ENCODE results near the gene S100A10.

Gene S100A10

DNA sequence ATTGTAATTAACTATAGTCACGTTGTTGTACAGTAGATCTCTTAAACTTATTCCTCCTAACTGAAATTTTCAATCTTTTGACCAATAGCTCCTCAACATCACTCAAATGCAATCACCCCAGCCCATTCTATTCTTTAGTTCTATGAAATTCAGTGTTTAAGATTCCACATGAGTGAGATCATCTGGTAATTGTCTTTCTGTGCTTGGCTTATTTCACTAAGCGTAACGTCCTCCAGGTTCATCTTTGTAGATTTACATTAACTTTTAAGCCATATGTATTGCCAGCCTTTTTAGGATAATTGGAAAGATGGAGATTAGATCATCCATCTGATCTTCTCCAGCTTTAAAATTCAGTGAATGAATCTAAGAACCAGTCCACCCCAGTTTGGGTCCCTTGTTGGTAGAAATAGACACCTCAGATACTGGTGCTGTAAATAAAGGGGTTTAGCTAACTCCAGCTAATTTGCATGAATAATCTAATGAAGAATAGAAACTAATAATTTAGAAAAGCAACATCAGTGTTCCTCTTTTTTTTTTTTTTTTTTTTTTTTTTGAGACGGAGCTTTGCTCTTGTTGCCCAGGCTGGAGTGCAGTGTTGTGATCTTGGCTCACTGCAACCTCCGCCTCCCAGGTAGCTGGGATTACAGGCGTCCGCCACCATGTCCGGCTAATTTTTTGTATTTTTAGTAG is 7.0 kb downstream of the S100A10 start:
- no peak for DNase-seq (ENCODE audit: low read depth)

- no peak for DNase-seq (ENCODE audit: low read depth)
These were observed 7.9 kb downstream of the S100A10 start for GRCh38 chr1:151985768-151986167.

DNA sequence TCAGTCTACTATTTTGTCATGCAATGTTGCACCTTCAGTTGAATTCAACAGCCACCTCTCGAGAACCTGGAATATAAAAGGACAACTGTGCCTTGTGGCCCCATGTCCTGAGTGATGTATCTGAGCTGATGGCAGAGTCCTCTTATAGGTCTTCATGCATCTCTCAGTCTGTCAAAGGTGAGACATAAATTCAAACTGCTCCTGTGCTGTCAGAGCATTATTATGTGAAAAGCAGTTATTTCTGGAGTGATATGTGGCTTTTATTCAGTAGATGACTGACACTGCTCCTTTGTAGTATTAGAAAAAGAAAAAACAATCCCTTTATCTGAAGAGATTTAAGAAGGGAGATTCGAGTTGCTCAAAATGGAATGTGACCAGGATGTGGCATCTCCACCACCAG is 8.4 kb downstream of the S100A10 start:
- DNase-seq (ENCODE audit: low read depth): no peak

GRCh38 chr1:151984313-151984956 is 9.2 kb downstream of the S100A10 start:
- DNase-seq (ENCODE audit: low read depth): no peak

DNA sequence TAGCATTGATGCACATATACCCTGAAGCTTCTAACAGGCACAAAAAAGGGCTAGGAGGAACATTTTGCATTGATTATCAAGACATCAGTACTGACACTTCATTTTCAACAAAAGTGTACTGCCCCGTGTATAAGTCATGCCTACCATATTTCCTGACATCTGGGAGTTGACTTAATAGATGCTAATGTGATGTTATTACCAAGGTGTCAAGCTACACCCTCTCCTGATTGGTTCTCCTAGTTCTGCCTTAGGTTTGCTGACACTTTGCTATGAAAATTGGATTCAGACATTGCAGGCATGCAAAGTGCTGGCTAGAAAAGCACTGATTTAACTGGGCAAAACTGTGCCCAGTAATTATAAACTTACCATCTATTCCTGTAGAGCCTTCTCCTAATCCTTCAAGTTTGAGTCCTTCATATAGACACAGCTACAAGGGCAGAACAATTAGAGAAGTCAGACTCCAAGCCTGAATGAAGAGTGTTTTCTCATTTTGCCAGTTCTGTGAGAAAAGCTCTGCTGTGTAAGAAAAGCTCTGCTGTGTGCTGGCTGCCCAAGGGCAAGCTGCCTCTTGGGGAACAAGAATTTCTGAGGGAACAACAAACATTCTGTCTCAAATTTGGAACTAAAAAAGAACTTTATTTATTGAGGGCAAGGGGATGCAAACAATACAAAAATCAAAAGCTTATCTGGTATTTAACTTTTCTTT is 11.2 kb downstream of the S100A10 start:
- no peak for DNase-seq (ENCODE audit: low read depth)

DNA sequence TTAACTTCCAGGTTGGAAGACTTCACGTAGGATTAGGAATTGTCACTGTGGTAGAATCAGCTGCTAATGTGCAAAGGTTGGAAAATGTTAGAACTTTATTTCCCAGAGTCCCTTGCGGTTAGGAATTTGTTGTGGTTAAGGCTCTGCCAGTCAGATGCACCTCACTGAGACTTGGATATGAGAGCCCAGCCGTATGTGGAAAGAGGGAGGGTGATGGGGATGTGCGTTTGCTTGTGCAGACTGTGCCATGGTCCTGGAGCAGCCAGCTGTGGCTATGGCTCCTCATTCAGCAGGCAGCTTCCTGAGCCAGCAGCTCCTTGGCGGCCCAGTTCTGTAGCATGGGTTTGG is 12.5 kb downstream of the S100A10 start:
- no peak for DNase-seq (ENCODE audit: low read depth)

DNA sequence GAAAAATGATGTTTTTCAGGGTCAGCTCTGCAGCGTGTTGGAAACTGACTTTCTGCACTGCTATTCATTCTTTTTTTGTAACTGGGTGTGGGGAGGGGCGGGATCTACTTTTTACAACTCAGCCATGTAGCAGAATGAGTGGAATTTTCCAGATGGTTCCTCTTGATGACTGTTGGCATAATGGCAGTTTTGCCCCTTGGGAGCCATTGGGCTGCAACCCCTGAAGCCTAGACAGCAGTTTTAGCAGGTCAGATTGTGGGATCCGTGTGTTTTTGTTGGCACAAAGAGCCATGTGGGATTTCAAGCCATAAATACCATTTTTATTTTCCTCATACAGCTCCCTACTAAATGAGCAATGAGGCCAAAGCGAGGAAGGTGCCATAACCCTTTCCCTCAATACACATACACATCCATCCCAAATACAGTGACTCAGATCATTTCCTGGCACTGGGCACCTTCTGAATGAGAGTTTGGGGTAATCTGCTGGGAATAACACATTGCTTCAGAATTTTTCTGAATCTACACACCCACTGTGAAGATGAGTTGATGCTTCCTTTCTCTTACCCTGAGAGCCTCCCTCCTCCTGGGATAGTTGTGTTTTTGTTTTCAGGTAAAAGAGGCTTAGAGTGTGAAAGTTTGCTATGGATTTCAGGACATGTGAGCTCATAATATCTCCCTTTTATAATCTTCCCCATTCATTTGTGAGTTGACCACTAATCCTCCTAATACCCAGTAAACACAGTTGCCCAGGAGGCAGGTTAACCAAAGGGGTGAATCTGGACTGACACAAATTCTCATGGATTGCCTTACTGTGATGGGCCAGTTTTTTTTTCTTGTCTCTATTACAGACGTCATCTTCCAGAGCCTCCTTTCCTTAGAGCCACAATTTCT is 13.1 kb downstream of the S100A10 start:
- peak; percentile 99 for DNase-seq (ENCODE audit: low read depth)

DNA sequence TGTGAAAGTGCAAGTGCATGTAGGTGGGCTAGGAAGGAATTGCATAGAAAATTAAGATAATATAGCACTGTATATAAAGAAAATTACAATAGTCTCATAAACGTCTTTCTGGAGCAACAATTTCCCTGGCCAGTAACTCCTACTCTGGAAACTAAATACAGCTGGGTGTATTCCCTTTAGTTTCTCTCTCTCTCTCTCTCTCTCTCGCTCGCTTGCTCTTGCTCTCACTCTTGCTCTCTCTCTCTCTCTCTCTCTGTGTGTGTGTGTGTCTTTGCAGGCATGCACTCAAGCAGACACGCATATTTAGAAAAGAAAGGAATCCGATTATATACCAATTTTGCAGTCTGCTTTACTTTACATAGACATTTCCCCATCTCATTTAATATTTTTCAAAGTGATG is 14.7 kb downstream of the S100A10 start:
- no peak for DNase-seq (ENCODE audit: low read depth)

- no peak for DNase-seq (ENCODE audit: low read depth)
These were observed 15.9 kb downstream of the S100A10 start for GRCh38 chr1:151977662-151978230.

DNA sequence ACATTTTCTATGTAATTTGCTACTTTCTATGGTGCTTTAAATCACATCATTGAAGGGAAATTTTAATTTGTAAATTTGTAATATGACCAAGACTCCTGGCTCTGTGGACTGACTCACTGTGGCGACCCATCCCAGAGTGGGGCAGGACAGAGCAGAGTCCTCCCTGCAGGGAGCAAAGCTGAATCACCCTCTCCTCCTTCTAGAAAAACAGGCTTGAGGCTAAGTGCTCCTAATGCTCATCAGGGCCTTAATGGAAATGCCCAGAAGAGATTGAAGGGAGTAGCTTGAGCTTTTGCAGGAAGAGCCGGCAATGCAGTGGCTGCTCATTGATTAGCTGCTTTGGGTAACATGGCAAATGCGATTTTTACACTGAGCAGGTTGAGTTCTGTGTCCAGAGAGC is 16.8 kb downstream of the S100A10 start:
- no peak for DNase-seq (ENCODE audit: low read depth)

DNA sequence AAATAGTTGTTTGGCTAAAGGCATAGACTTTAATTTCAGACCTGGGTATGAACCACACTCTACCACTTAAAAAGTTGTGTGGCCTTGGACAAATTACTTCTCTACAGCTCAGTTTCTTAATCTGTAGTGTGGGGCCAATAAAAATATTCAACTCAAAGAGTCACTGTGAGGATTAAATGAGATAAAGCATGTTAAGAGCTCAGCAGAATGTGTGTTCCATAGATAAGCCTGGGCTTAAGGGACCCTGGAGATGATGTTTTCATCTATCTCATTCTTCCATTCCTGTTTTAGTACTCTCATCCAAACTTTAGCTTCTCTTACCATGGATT is 17.7 kb downstream of the S100A10 start:
- DNase-seq (ENCODE audit: low read depth): no peak

DNA sequence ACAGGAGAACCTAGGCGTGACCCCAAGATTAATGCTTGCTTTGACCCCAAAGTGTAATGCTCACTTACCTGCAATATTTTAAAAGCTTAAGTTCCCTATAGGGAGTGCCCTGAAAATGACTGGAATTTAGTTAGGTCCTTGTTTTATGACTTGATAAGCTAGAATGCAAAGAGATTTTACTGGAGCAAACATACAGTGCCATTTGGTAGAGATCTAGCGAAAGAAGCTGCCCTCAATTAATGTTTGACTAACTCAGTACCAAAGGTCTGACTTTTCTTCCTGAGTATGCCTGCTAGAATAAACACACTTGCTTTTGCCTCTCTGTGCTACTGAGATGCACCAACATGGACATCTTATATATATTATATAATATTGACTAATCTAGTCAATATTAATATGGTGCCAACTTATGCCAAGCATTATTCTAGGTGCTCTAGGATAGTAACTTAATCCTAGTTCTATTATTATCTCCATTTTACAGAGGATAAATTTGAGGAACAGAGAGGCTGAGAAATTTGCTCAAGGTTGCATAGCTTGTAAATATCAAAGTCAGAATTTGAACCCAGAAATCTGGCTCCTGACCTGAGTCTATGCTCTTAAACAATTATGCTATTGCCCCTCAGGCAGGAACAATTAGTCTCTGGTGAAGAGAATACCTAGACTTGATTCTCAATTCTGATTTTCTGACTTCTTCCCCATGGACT is 18.2 kb downstream of the S100A10 start:
- no peak for DNase-seq (ENCODE audit: low read depth)

GRCh38 chr1:151972542-151973248 is 21.0 kb downstream of the S100A10 start:
- DNase-seq (ENCODE audit: low read depth): peak; percentile 83

DNA sequence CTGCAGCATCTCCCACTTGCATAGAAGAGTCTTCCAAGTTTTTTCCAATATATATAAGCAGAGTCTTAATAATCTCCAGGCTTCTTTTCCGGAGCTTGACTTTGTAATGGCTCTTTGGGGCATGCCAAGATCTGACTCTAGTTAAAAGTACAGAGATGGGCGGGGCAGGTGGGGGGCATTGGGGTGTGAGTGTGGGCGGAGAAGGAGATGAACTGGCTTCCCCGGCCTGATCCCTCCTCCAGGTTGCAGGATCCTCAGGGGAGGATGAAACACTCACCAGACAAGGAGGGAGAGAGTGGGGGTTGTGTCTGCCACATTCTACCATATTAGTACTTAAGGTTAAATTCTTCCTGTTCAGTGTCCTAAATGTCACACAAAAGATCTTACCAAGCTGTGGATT is 23.0 kb downstream of the S100A10 start:
- DNase-seq (ENCODE audit: low read depth): no peak

DNA sequence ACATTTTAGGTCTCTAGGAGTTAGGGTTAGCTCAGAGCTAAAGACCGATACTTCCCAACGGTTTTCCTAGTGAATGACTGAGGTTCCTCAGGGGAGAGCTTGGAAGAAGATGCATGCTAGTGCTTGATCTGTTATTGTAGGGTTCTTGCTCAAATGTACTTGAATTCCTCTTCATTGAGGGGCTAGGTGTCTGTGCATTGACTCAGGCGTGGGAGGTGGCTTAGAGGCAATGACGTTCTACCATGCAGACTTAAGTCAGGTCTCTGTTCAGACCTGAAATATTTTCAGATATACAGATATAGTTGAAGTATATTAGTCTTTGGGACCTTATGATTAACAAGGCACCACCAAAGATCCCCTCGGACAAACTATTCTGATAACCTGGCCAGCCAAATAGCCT is 23.5 kb downstream of the S100A10 start:
- DNase-seq (ENCODE audit: low read depth): no peak

GRCh38 chr1:151968791-151969399 is 24.8 kb downstream of the S100A10 start:
- no peak for DNase-seq (ENCODE audit: low read depth)

- DNase-seq (ENCODE audit: low read depth): no peak
These were observed 25.6 kb downstream of the S100A10 start for GRCh38 chr1:151968058-151968457.

GRCh38 chr1:151967091-151967490 is 26.6 kb downstream of the S100A10 start:
- no peak for DNase-seq (ENCODE audit: low read depth)

DNA sequence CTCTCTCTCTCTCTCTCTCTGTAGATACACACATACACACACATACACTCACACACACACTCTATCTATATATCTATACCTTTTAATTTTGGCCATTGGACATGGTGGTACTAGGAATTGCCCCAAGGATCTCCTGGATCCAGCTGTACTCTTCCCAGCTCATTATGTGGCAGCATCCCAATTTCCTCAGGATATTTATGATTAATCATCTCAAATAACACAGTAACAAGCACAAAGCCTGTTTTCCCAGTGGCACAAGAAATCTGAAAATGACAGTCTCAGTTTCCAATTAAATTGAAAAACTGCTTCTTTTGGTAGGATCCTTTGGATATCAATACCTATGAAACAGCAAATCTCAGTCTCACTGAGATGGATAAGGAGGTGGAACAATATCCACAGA is 27.6 kb downstream of the S100A10 start:
- no peak for DNase-seq (ENCODE audit: low read depth)

DNA sequence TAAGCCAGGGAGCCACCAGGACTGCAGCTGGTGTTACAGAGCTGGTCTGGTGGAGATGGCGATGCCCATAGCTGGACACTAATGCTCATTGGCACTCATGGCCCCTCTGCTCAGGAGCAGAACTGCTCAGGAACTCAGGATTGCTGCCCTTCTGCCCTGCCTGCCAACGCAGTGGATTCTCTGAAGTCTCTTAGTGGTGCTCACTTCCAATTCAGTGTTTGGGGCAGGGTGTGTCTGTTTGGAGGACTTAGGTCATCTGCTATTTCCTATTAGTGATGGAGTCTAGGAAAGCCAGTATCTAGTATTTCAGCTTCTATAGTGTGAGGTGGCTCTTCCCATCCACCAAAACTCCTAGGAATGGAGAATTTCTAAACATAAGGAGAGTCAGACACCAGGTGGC is 29.1 kb downstream of the S100A10 start:
- DNase-seq (ENCODE audit: low read depth): no peak

DNA sequence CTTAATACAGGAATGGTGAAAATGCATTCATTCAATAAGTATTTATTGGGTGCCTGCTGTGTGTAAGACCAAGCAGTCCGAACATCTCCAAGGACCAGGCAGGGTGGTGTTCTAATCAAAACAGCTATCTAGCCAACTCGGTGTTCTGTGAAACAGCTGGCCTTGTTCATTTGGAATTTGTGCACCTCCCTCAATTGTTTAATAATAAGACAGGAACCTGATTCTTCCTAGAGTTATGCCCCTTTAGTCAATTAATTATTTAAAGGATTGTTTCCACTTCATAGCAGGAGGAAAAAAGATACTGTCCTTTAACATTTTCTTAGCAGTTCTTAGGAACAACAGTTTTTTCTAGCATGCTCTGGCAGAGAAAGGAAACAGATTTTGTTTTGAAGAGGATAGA is 30.4 kb downstream of the S100A10 start:
- no peak for DNase-seq (ENCODE audit: low read depth)

Data from GM04503 (cell line).